Mucosa of descending colon (tissue), 3 donors: Measurements from ENCODE around the gene MNAT1. TPM values are rescaled to one million over a fixed set of nuclear protein-coding genes. Genes with fewer than 3 reads are reported as not detected.

Experiments used
- ATAC-seq: fragments of 200-7000 bp; cut with Tn5 transposase; one replicate; pipeline ENCODE4 v1.9.1; 2020; ENCODE audit warnings: mild to moderate bottlenecking, moderate library complexity
- DNase-seq, 3 donors: peaks; one replicate each; pipeline ENCODE4 v3.0.0-alpha.2; 2020
- H3K36me3 ChIP-seq: fragments of 200-600 bp; one replicate; pipeline ENCODE4 v1.8.0; 2021; ENCODE audit warnings: low read depth, mild to moderate bottlenecking
- H3K4me1 ChIP-seq: fragments of 200-600 bp; one replicate; pipeline ENCODE4 v1.8.0; 2021; ENCODE audit warnings: low read depth, mild to moderate bottlenecking
- H3K4me3 ChIP-seq: fragments of 200-600 bp; one replicate; pipeline ENCODE4 v1.8.0; 2021; ENCODE audit warnings: mild to moderate bottlenecking
- H3K9me3 ChIP-seq: fragments of 200-600 bp; one replicate; pipeline ENCODE4 v1.8.0; 2021; ENCODE audit warnings: mild to moderate bottlenecking
- CTCF ChIP-seq: fragments of 200-600 bp; IDR thresholded peaks from one replicate; pipeline ENCODE4 v1.8.0; 2022; ENCODE audit warnings: antibody characterized with exemption, mild to moderate bottlenecking
- intact Hi-C, 2 donors: fragments of 100-400 bp; cut with DNase I in 1 of 2; cut with micrococcal nuclease in 1 of 2; formaldehyde crosslinking; loops; one replicate each; pipeline versions ENCODE4 v1.11.0 to v1.11.1; 2022; cut with DNase I, micrococcal nuclease
- total RNA-seq, 3 donors: library from RNA; stranded (reverse); fragmentation: NEBNext Ultra II Directional in 2 of 3; extraction: Animal tissue kit (Norgen Biotek cat#: 25700) in 2 of 3; gene quantifications; one replicate each; pipeline versions ENCODE4 v1.2.1 to v1.2.4, GENCODE V29; 2021 to 2023
- donor health status: DM: no; HTN: no; CAD: no; lungs with moderate emphysema.
- donor health status: DM: no; HTN: no; CAD: no.
- donor health status: DM: no; HTN: yes; CAD: no.

MNAT1 gene
- total RNA-seq, 3 donors from 2014 or later, result 13.4 to 19.8 (median 14.3) TPM

- Histone ChIP-seq H3K36me3 (no peaks in the 10 kb centered on the region), H3K4me3 (no peak overlapping the region), H3K9me3 (no peaks in the 10 kb centered on the region), H3K4me1 (peaks cover 7% of the 10 kb centered on the region)
- intact Hi-C loops, result no loop called here
- no peak for TF ChIP-seq CTCF
- ATAC-seq (no peak), DNase-seq (no peak)
Observed at GRCh38 chr14:60986500-60986899, 251.9 kb downstream of the MNAT1 start.

GRCh38 chr14:60989599-60989998 lies 255.0 kb downstream of the MNAT1 start:
- intact Hi-C loops, result no loop called here
- TF ChIP-seq CTCF, result no peak
- H3K4me1 ChIP-seq, result no peaks in the 10 kb centered on the region
- H3K9me3 ChIP-seq, result no peaks in the 10 kb centered on the region
- H3K36me3 ChIP-seq, result no peaks in the 10 kb centered on the region
- ATAC-seq, result no peak
- no peak for DNase-seq
- no peak overlapping the region for H3K4me3 ChIP-seq

GRCh38 chr14:60998617-60999016 lies 264.1 kb downstream of the MNAT1 start:
- no peaks in the 10 kb centered on the region for H3K4me1 ChIP-seq
- ATAC-seq (no peak), DNase-seq (no peak)
- no peak for TF ChIP-seq CTCF
- no peaks in the 10 kb centered on the region for H3K36me3 ChIP-seq
- H3K9me3 ChIP-seq, result no peaks in the 10 kb centered on the region
- H3K4me3 ChIP-seq, result no peak overlapping the region
- intact Hi-C loops, result no loop called here

- ATAC-seq (no peak), DNase-seq (no peak)
- no peak overlapping the region for H3K4me3 ChIP-seq
- H3K36me3 ChIP-seq, result no peaks in the 10 kb centered on the region
- no peaks in the 10 kb centered on the region for H3K4me1 ChIP-seq
- H3K9me3 ChIP-seq, result no peaks in the 10 kb centered on the region
- intact Hi-C loops, result no loop called here
- no peak for TF ChIP-seq CTCF
Observed at GRCh38 chr14:60999536-60999935, 265.0 kb downstream of the MNAT1 start.

- no peaks in the 10 kb centered on the region for H3K9me3 ChIP-seq
- H3K4me3 ChIP-seq, result no peak overlapping the region
- no peak for ATAC-seq
- intact Hi-C loops, result no loop called here
- DNase-seq, result no peak
- H3K4me1 ChIP-seq, result no peaks in the 10 kb centered on the region
- TF ChIP-seq CTCF, result no peak
- no peaks in the 10 kb centered on the region for H3K36me3 ChIP-seq
Observed at GRCh38 chr14:61003571-61003970, 269.0 kb downstream of the MNAT1 start.

GRCh38 chr14:61019537-61019936 lies 285.0 kb downstream of the MNAT1 start:
- H3K9me3 ChIP-seq, result no peaks in the 10 kb centered on the region

More at GRCh38 chr14:61019537-61019936, 285.0 kb downstream of the MNAT1 start:
- DNase-seq, result no peak
- no peak for TF ChIP-seq CTCF
- intact Hi-C loops, result no loop called here
- no peak for ATAC-seq
- no peaks in the 10 kb centered on the region for H3K4me1 ChIP-seq
- H3K4me3 ChIP-seq, result no peak overlapping the region
- H3K36me3 ChIP-seq, result no peaks in the 10 kb centered on the region
